Gastroesophageal sphincter (tissue), 4 donors: ENCODE measurements around the gene DIP2C. TPM values are rescaled to one million over a fixed set of nuclear protein-coding genes. Genes with fewer than 3 reads are reported as not detected.

ENCODE experiments used
- ATAC-seq: fragments of 150-250 bp; one replicate; pipeline ENCODE4 v1.9.1; 2016; ENCODE audit warnings: mild to moderate bottlenecking, moderate library complexity
- H3K27ac ChIP-seq, 4 donors: fragments of 200-600 bp; sonication (generic) in 3 of 4; 1 replicate in 3 of 4; 2 replicates in 1 of 4; pipeline ENCODE4 v1.5.1; 2016 to 2019
- H3K27me3 ChIP-seq: fragments of 200-600 bp; sonication (generic); one replicate; pipeline ENCODE4 v1.5.1; 2019
- H3K36me3 ChIP-seq, 2 donors: fragments of 200-600 bp; sonication (generic); one replicate each; pipeline ENCODE4 v1.5.1; 2019; ENCODE audit warnings: control low read depth in 1 of 2
- H3K4me1 ChIP-seq, 3 donors: fragments of 200-600 bp; sonication (generic); 1 replicate in 2 of 3; 2 replicates in 1 of 3; pipeline ENCODE4 v1.5.1; 2016 to 2019; ENCODE audit warnings: control low read depth in 2 of 3
- H3K4me3 ChIP-seq, 2 donors: fragments of 200-600 bp; sonication (generic); one replicate each; pipeline ENCODE4 v1.5.1; 2019; ENCODE audit warnings: mild to moderate bottlenecking in 1 of 2, moderate library complexity in 1 of 2
- H3K9me3 ChIP-seq, 3 donors: fragments of 200-600 bp; sonication (generic); one replicate each; pipeline ENCODE4 v1.5.1; 2017 to 2019; ENCODE audit warnings: control low read depth in 2 of 3
- CTCF ChIP-seq, 4 experiments: fragments of 200-600 bp in 2 of 4; fragments of 450-650 bp in 2 of 4; sonication (generic) in 1 of 4; IDR thresholded peaks; one replicate each; pipeline ENCODE4 v1.5.1; 2017 to 2019; ENCODE audit warnings: antibody characterized with exemption in 4 of 4, mild to moderate bottlenecking in 2 of 4, moderate library complexity in 2 of 4
- EP300 ChIP-seq: sonication (generic); formaldehyde crosslinking; IDR thresholded peaks from one replicate; pipeline ENCODE4 v1.6.1; 2017; ENCODE audit warnings: antibody characterized with exemption, mild to moderate bottlenecking
- POLR2A ChIP-seq, 2 donors: fragments of 450-650 bp; IDR thresholded peaks; one replicate each; pipeline ENCODE4 v1.6.1; 2017; ENCODE audit warnings: antibody characterized with exemption in 2 of 2, mild to moderate bottlenecking in 2 of 2, moderate library complexity in 1 of 2
- POLR2AphosphoS5 ChIP-seq: sonication (generic); formaldehyde crosslinking; IDR thresholded peaks from one replicate; pipeline ENCODE4 v1.6.1; 2017; ENCODE audit warnings: antibody characterized with exemption
- WGBS, 2 donors: methylation state at CpG; one replicate each; pipeline ENCODE4 v1.1.5; 2018; ENCODE audit warnings: low coverage in 1 of 2; 5-methylcytosine and 5-hydroxymethylcytosine counted together
- total RNA-seq, 4 donors: library from RNA; depleted of rRNA; stranded (reverse); fragments of >200 nt; gene quantifications; one replicate each; pipeline ENCODE4 v1.1.0, GENCODE V29; 2016

The DIP2C gene
- total RNA-seq, 4 donors from 2014 or later = 40.8 to 73.8 (median 47.7) TPM

GRCh38 chr10:474946-475345, 214.5 kb downstream of the DIP2C start:
- ATAC-seq = no peak
- no peak for TF ChIP-seq CTCF (IDR thresholded peaks at IDR 0.05)
- TF ChIP-seq POLR2AphosphoS5 = no peak
- TF ChIP-seq POLR2A (IDR thresholded peaks at IDR 0.05) = no peak
- TF ChIP-seq EP300 = no peak
- Histone ChIP-seq H3K36me3 (peaks cover 0 to 27% of the 10 kb centered on the region in 2 donors), H3K27ac (no peak overlapping the region), H3K9me3 (no peaks in the 10 kb centered on the region), H3K4me1 (peaks cover 0 to 21% (median 0%) of the 10 kb centered on the region in 3 donors), H3K27me3 (no peaks in the 10 kb centered on the region), H3K4me3 (no peak overlapping the region)
- 82 to 84% methylated on average over 6 to 7 of the region's 9 CpGs for WGBS, 2 donors

GRCh38 chr10:474406-474805, 215.1 kb downstream of the DIP2C start:
- 88 to 100% methylated on average over 1 to 12 of the region's 12 CpGs for WGBS, 2 donors

GRCh38 chr10:472241-472910, 217.1 kb downstream of the DIP2C start:
- ATAC-seq = no peak
- peaks cover 0 to 14% (median 0%) of the 10 kb centered on the region in 3 donors for H3K4me1 ChIP-seq
- 86 to 88% methylated on average over 8 to 10 of the region's 31 CpGs for WGBS, 2 donors
- H3K9me3 ChIP-seq = no peaks in the 10 kb centered on the region
- H3K36me3 ChIP-seq = peaks cover 0 to 51% of the 10 kb centered on the region in 2 donors
- no peak for TF ChIP-seq POLR2AphosphoS5
- TF ChIP-seq POLR2A (IDR thresholded peaks at IDR 0.05) = no peak
- TF ChIP-seq CTCF (IDR thresholded peaks at IDR 0.05) = no peak
- TF ChIP-seq EP300 = no peak
- H3K4me3 ChIP-seq = no peak overlapping the region
- H3K27ac ChIP-seq = no peak overlapping the region
- H3K27me3 ChIP-seq = no peaks in the 10 kb centered on the region

More at GRCh38 chr10:474406-474805, 215.1 kb downstream of the DIP2C start:
- no peaks in the 10 kb centered on the region for H3K27me3 ChIP-seq
- H3K27ac ChIP-seq = no peak overlapping the region
- H3K4me1 ChIP-seq = peaks cover 0 to 21% (median 0%) of the 10 kb centered on the region in 3 donors
- ATAC-seq = no peak
- no peak overlapping the region for H3K4me3 ChIP-seq
- H3K36me3 ChIP-seq = peaks cover 0 to 33% of the 10 kb centered on the region in 2 donors
- no peaks in the 10 kb centered on the region for H3K9me3 ChIP-seq
- TF ChIP-seq POLR2A (IDR thresholded peaks at IDR 0.05) = no peak
- TF ChIP-seq EP300 = no peak
- TF ChIP-seq POLR2AphosphoS5 = no peak
- no peak for TF ChIP-seq CTCF (IDR thresholded peaks at IDR 0.05)

- TF ChIP-seq CTCF (IDR thresholded peaks at IDR 0.05) (no peak), EP300 (no peak), POLR2A (IDR thresholded peaks at IDR 0.05) (no peak), POLR2AphosphoS5 (no peak)
- 74 to 93% methylated on average over 2 to 5 of the region's 20 CpGs for WGBS, 2 donors
- Histone ChIP-seq H3K9me3 (no peaks in the 10 kb centered on the region), H3K4me1 (no peaks in the 10 kb centered on the region), H3K4me3 (no peak overlapping the region), H3K27me3 (no peaks in the 10 kb centered on the region), H3K27ac (no peak overlapping the region), H3K36me3 (peaks cover 0 to 51% of the 10 kb centered on the region in 2 donors)
- no peak for ATAC-seq
These were observed 219.0 kb downstream of the DIP2C start for GRCh38 chr10:470339-471003.

GRCh38 chr10:469947-470338, 219.5 kb downstream of the DIP2C start:
- H3K27ac ChIP-seq = no peak overlapping the region
- ATAC-seq = no peak
- H3K36me3 ChIP-seq = peaks cover 0 to 51% of the 10 kb centered on the region in 2 donors

More at GRCh38 chr10:469947-470338, 219.5 kb downstream of the DIP2C start:
- TF ChIP-seq POLR2A (IDR thresholded peaks at IDR 0.05) (no peak), EP300 (no peak), POLR2AphosphoS5 (no peak), CTCF (IDR thresholded peaks at IDR 0.05) (no peak)
- Histone ChIP-seq H3K4me1 (no peaks in the 10 kb centered on the region), H3K27me3 (no peaks in the 10 kb centered on the region), H3K4me3 (no peak overlapping the region), H3K9me3 (no peaks in the 10 kb centered on the region)
- 78 to 83% methylated on average over 7 to 9 of the region's 10 CpGs for WGBS, 2 donors
